Measurements from ENCODE around the gene GLB1L3.

Gene GLB1L3

GRCh38 chr11:134243913-134244312 lies 32.3 kb upstream of the GLB1L3 start:
- no peak for TF ChIP-seq CTCF (IDR thresholded peaks at IDR 0.05; ENCODE audit: extremely low read depth, missing control alignments)
- DNase-seq (ENCODE audit: low spot score), result no peak

GRCh38 chr11:134244593-134244992 lies 31.6 kb upstream of the GLB1L3 start:
- TF ChIP-seq CTCF (IDR thresholded peaks at IDR 0.05; ENCODE audit: extremely low read depth, missing control alignments), result peak; percentile 44
- peak; percentile 39 for DNase-seq (ENCODE audit: low spot score)

- no peak for DNase-seq (ENCODE audit: low spot score)
- TF ChIP-seq CTCF (IDR thresholded peaks at IDR 0.05; ENCODE audit: extremely low read depth, missing control alignments), result no peak
These were observed 30.7 kb upstream of the GLB1L3 start for GRCh38 chr11:134245434-134245833.

- no peak for TF ChIP-seq CTCF (IDR thresholded peaks at IDR 0.05; ENCODE audit: extremely low read depth, missing control alignments)
- no peak for DNase-seq (ENCODE audit: low spot score)
These were observed 30.1 kb upstream of the GLB1L3 start for GRCh38 chr11:134246100-134246499.

- no peak for DNase-seq (ENCODE audit: low spot score)
- TF ChIP-seq CTCF (IDR thresholded peaks at IDR 0.05; ENCODE audit: extremely low read depth, missing control alignments), result no peak
These were observed 29.5 kb upstream of the GLB1L3 start for GRCh38 chr11:134246678-134247077.

- DNase-seq (ENCODE audit: low spot score), result no peak
- no peak for TF ChIP-seq CTCF (IDR thresholded peaks at IDR 0.05; ENCODE audit: extremely low read depth, missing control alignments)
These were observed 27.2 kb upstream of the GLB1L3 start for GRCh38 chr11:134248910-134249480.

- no peak for DNase-seq (ENCODE audit: low spot score)
- TF ChIP-seq CTCF (IDR thresholded peaks at IDR 0.05; ENCODE audit: extremely low read depth, missing control alignments), result no peak
These were observed 25.9 kb upstream of the GLB1L3 start for GRCh38 chr11:134250246-134250645.
